ENCODE measurements around the gene RPL22L1. TPM values are rescaled to one million over a fixed set of nuclear protein-coding genes. Genes with fewer than 3 reads are reported as not detected.
"Not testable (repeated sequence)": the region's sequence is repeated elsewhere in the genome, so short reads cannot be mapped to it uniquely, and the experiment has no call there.

Gene RPL22L1
- total RNA-seq, 1 experiment from 2014 or later = 621 TPM

DNA sequence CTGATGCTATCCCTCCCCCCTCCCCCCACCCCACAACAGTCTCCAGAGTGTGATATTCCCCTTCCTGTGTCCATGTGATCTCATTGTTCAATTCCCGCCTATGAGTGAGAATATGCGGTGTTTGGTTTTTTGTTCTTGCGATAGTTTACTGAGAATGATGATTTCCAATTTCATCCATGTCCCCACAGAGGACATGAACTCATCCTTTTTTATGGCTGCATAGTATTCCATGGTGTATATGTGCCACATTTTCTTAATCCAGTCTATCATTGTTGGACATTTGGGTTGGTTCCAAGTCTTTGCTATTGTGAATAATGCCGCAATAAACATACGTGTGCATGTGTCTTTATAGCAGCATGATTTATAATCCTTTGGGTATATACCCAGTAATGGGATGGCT is 8.7 kb upstream of the RPL22L1 start:
- DNase-seq (ENCODE audit: low spot score) = not testable (repeated sequence)

- not testable (repeated sequence) for DNase-seq (ENCODE audit: low spot score)
Observed at GRCh38 chr3:170877311-170877710, 7.3 kb upstream of the RPL22L1 start.

DNA sequence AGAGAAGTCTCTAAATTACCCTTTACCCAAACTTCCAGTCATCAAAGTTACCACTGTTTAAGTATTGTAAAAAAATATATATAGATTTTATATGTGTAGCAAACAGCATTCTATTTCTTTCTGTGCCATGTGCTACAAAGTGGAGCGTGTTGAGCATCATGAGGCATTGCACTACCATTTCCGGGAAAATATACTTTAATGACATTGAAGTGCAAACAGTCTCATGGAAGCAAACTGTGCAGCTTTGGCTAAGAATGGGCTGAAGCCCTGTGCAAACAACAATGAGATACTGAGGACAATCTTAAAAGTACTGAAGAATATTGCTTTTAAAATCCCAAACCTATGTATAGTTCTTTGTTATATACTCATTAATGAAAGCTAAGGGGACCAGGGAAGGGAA is 6.5 kb upstream of the RPL22L1 start:
- DNase-seq (ENCODE audit: low spot score) = no peak

GRCh38 chr3:170869239-170869590 is 780 bp downstream of the RPL22L1 start:
- no peak for DNase-seq (ENCODE audit: low spot score)

- DNase-seq (ENCODE audit: low spot score) = no peak
Observed at GRCh38 chr3:170868577-170869238, 1.3 kb downstream of the RPL22L1 start.

- DNase-seq (ENCODE audit: low spot score) = no peak
Observed at GRCh38 chr3:170867143-170867937, 2.7 kb downstream of the RPL22L1 start.

- no peak for DNase-seq (ENCODE audit: low spot score)
Observed at GRCh38 chr3:170866499-170866898, 3.5 kb downstream of the RPL22L1 start.

GRCh38 chr3:170865209-170866094 is 4.5 kb downstream of the RPL22L1 start:
- no peak for DNase-seq (ENCODE audit: low spot score)

- no peak for DNase-seq (ENCODE audit: low spot score)
Observed at GRCh38 chr3:170864525-170865208, 5.3 kb downstream of the RPL22L1 start.

DNA sequence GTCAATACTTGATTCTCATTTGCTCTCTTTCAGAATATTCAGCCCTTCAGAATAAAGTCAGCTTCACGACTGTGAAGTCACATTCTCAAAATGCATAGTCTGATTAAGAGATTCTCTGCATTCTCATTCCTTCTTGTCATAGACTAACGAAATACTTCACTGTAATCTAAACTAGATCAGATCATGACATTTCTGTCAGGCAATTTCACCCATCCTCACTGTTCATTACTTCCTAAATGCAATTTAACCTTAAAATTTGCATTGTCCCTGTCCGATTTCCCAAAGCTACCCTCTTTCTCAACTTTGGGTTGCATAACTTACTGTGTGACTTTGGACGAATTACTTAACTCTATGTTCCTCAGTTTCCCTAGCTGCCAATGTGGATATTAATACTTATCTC is 6.2 kb downstream of the RPL22L1 start:
- no peak for DNase-seq (ENCODE audit: low spot score)

- no peak for DNase-seq (ENCODE audit: low spot score)
Observed at GRCh38 chr3:170862618-170863374, 7.2 kb downstream of the RPL22L1 start.

- DNase-seq (ENCODE audit: low spot score) = no peak
Observed at GRCh38 chr3:170858599-170858998, 11.4 kb downstream of the RPL22L1 start.

GRCh38 chr3:170852324-170852723 is 17.7 kb downstream of the RPL22L1 start:
- no peak for DNase-seq (ENCODE audit: low spot score)

DNA sequence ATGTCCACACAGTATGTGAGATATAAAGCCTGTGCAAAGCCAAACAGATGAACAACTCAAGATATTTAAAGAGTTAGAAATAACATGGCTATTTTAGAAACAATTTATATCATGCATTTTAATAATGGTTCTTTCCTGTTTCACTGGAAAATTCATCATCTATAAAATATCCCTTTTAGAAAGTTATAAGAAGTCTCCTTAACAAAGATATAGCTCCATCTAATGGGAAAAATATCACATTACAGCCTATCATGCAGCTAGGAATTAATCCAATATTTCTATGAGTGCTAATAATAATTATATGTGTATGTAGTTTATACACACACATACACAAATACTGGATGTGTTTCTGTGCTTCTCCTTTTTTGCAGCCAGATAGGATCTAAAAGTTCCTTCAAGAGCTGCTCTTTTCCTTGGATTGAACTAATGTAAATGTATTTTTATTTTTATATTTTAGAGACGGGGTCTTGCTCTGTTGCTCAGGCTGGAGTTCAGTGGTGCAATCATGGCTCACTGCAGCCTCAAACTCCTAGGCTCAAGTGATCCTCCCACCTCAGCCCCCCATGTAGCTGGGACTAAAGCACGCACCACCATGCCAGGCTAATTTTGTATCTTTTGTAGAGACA is 21.6 kb downstream of the RPL22L1 start:
- peak; percentile 14 for DNase-seq (ENCODE audit: low spot score)

DNA sequence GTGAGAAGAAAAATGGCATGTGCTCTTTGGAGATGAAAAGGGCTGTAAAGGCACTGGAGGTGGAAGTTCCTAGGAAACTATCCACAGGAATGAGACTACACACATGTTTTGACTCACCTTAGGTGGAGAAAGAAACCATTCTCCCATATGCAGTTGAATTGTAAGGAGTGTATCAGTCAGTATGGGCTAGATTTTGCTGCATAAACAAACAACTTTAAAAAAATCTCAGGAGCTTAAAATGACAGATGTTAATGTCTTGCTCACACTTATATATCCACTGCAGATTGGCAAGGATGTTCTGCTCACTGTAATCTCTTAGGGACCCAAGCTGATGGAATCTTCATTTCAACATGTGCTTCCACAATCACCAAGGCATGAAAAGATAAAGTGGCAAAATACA is 25.6 kb downstream of the RPL22L1 start:
- DNase-seq (ENCODE audit: low spot score) = no peak

- DNase-seq (ENCODE audit: low spot score) = no peak
Observed at GRCh38 chr3:170840291-170840859, 29.6 kb downstream of the RPL22L1 start.

- no peak for DNase-seq (ENCODE audit: low spot score)
Observed at GRCh38 chr3:170839518-170840100, 30.4 kb downstream of the RPL22L1 start.

DNA sequence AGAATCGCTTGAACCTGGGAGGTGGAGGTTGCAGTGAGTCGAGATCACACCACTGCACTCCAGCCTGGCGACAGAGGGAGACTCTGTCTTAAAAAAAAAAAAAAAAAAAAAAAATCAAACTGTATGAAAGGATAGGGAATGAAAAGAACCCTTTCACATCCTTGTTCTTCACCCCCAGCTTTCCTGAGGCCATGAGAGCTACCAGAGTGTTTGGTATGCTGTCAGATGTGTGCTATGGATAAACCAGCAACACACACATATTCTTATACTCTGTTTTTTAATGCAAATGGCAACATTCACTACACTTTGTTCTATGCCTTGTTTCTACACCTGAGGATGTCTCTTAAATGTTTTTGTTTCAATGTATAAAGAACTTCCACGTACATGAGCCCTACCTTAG is 33.5 kb downstream of the RPL22L1 start:
- no peak for DNase-seq (ENCODE audit: low spot score)

DNA sequence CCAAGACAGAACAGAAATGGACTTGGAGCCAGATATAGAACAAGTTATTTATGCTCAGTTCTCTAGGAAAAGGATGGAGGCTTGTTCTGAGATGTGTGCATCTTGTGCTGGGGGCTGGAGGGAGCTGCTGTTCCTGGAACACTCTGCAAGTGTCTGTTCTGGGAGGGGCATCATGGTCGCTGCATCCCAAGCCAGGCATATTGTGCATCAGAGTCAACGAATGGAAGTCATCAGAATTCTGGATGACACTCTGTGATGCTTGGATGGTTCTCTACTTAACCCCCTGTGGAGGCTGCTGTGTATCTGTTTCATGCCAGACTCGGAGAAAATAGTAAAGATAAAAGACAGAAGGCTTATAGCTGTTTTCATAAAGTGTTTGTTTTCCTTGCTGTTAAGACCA is 34.7 kb downstream of the RPL22L1 start:
- no peak for DNase-seq (ENCODE audit: low spot score)

DNA sequence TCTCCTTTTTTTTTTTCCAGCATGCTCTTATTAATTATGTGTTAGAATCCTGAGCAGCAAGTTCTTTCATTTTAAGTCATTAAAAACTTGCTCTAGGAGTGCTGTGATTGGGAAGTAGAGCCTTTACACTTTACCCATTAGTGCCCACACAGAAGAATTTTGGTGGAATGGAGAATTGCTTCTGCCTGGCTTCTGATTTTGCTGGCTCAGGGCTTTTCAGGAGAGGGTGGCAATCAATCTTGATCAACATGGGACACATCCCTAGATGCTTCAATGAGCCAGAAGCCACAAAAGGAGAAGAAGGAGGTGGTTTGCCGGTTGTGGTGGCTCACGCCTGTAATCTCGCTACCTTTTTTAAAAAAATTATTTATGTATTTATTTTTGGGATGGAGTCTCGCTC is 39.4 kb downstream of the RPL22L1 start:
- DNase-seq (ENCODE audit: low spot score) = no peak
